ENCODE results near the gene CMPK1.
A peak's percentile ranks its signal among the peaks of the same experiment; 100 is the strongest.

CMPK1 gene

GRCh38 chr1:47396671-47397196 lies 63.1 kb downstream of the CMPK1 start:
- no peak for DNase-seq (ENCODE audit: low read depth)

GRCh38 chr1:47399138-47399845 lies 65.7 kb downstream of the CMPK1 start:
- DNase-seq (ENCODE audit: low read depth), result no peak

GRCh38 chr1:47399846-47400155 lies 66.2 kb downstream of the CMPK1 start:
- DNase-seq (ENCODE audit: low read depth), result no peak

GRCh38 chr1:47401761-47402160 lies 68.2 kb downstream of the CMPK1 start:
- DNase-seq (ENCODE audit: low read depth), result no peak

- DNase-seq (ENCODE audit: low read depth), result no peak
Observed at GRCh38 chr1:47402591-47402990, 69.0 kb downstream of the CMPK1 start.

GRCh38 chr1:47403321-47403910 lies 69.8 kb downstream of the CMPK1 start:
- no peak for DNase-seq (ENCODE audit: low read depth)

GRCh38 chr1:47405697-47406096 lies 72.1 kb downstream of the CMPK1 start:
- DNase-seq (ENCODE audit: low read depth), result peak; percentile 11

GRCh38 chr1:47406966-47407365 lies 73.4 kb downstream of the CMPK1 start:
- no peak for DNase-seq (ENCODE audit: low read depth)

- no peak for DNase-seq (ENCODE audit: low read depth)
Observed at GRCh38 chr1:47407481-47407880, 73.9 kb downstream of the CMPK1 start.

GRCh38 chr1:47409311-47410067 lies 75.9 kb downstream of the CMPK1 start:
- peak; percentile 82 for DNase-seq (ENCODE audit: low read depth)

GRCh38 chr1:47410068-47410455 lies 76.5 kb downstream of the CMPK1 start:
- no peak for DNase-seq (ENCODE audit: low read depth)

GRCh38 chr1:47411436-47411835 lies 77.8 kb downstream of the CMPK1 start:
- DNase-seq (ENCODE audit: low read depth), result no peak

- no peak for DNase-seq (ENCODE audit: low read depth)
Observed at GRCh38 chr1:47412437-47412836, 78.8 kb downstream of the CMPK1 start.

- DNase-seq (ENCODE audit: low read depth), result no peak
Observed at GRCh38 chr1:47415728-47416318, 82.2 kb downstream of the CMPK1 start, which contains the start of gene FOXE3. Gene FOXE3, plus strand, starts transcription at chr1:47416285. Its CDS starts 31 bp downstream, at chr1:47416316.

GRCh38 chr1:47416319-47417169 lies 83.0 kb downstream of the CMPK1 start:
- DNase-seq (ENCODE audit: low read depth), result no peak

- no peak for DNase-seq (ENCODE audit: low read depth)
Observed at GRCh38 chr1:47417170-47418044, 83.8 kb downstream of the CMPK1 start.

GRCh38 chr1:47418122-47418521 lies 84.5 kb downstream of the CMPK1 start:
- no peak for DNase-seq (ENCODE audit: low read depth)

GRCh38 chr1:47418681-47419325 lies 85.2 kb downstream of the CMPK1 start:
- DNase-seq (ENCODE audit: low read depth), result no peak

- no peak for DNase-seq (ENCODE audit: low read depth)
Observed at GRCh38 chr1:47420547-47420946, 87.0 kb downstream of the CMPK1 start.

- no peak for DNase-seq (ENCODE audit: low read depth)
Observed at GRCh38 chr1:47423872-47424271, 90.3 kb downstream of the CMPK1 start.

Measured in fibroblast of gingiva (primary cell).